IMR-90 (cell line): Measurements from ENCODE around the gene BRDT. TPM values are rescaled to one million over a fixed set of nuclear protein-coding genes. Genes with fewer than 3 reads are reported as not detected.

Experiments
- ATAC-seq: fragments of 200-7000 bp; cut with Tn5 transposase; 2 replicates; pipeline ENCODE4 v1.9.1; 2020; ENCODE audit warnings: low read depth, mild to moderate bottlenecking, moderate library complexity
- BruUV-seq: library from RNA; stranded (reverse); fragments of 400-500 nt; replicated peaks from 2 replicates; lab custom pipeline; 2021; lab: Mats Ljungman, UMichigan
- CTCF ChIA-PET: fragments of 300-600 bp; formaldehyde crosslinking; extraction: SDS; loops from one replicate; lab custom pipeline; 2021; ENCODE audit warnings: antibody characterized with exemption; lab: Yijun Ruan, JAX
- POLR2A ChIA-PET: fragments of 300-600 bp; sonication (Branson Sonifier 250); formaldehyde crosslinking; loops from one replicate; lab custom pipeline; 2022; ENCODE audit warnings: antibody characterized with exemption; ENCODE audit not compliant: unreplicated experiment; lab: Charles Lee
- DNase-seq: peaks from one replicate; pipeline ENCODE4 v3.0.0; 2013
- H2AFZ ChIP-seq: replicated peaks from 2 replicates; pipeline ENCODE3; 2013; ENCODE audit warnings: low read length, mild to moderate bottlenecking; ENCODE audit not compliant: poor library complexity
- H2AK5ac ChIP-seq: 2 replicates; pipeline ENCODE4 v1.6.1; 2013; ENCODE audit warnings: low read depth, low read length, inconsistent platforms
- H2AK9ac ChIP-seq: replicated peaks from 2 replicates; pipeline ENCODE3; 2013; ENCODE audit warnings: mild to moderate bottlenecking, low read depth, low read length, moderate library complexity; ENCODE audit not compliant: poor library complexity
- H2BK120ac ChIP-seq: 2 replicates; pipeline ENCODE4 v1.6.1; 2013; ENCODE audit warnings: low read depth, low read length, inconsistent platforms
- H2BK15ac ChIP-seq: 3 replicates; pipeline ENCODE4 v1.6.1; 2013; ENCODE audit warnings: low read depth, low read length, inconsistent platforms
- H2BK20ac ChIP-seq: 2 replicates; pipeline ENCODE4 v1.6.1; 2013; ENCODE audit warnings: low read depth, mild to moderate bottlenecking, inconsistent platforms, low read length, moderate library complexity
- H2BK5ac ChIP-seq: 2 replicates; pipeline ENCODE4 v1.6.1; 2013; ENCODE audit warnings: mild to moderate bottlenecking, low read depth, low read length, inconsistent platforms; ENCODE audit not compliant: poor library complexity, severe bottlenecking
- H3K14ac ChIP-seq: replicated peaks from 2 replicates; pipeline ENCODE4 v1.6.1; 2013; ENCODE audit warnings: low read depth, low read length, inconsistent platforms
- H3K18ac ChIP-seq: 2 replicates; pipeline ENCODE4 v1.6.1; 2013; ENCODE audit warnings: low read depth, low read length, control low read depth
- H3K23ac ChIP-seq: 2 replicates; pipeline ENCODE4 v1.6.1; 2013; ENCODE audit warnings: low read depth, low read length, inconsistent platforms
- H3K27ac ChIP-seq: 2 replicates; pipeline ENCODE4 v1.5.1; 2013; ENCODE audit warnings: mild to moderate bottlenecking, control low read depth, low read length; ENCODE audit not compliant: insufficient read depth
- H3K27me3 ChIP-seq: 2 replicates; pipeline ENCODE4 v1.6.1; 2013; ENCODE audit warnings: low read length; ENCODE audit not compliant: control insufficient read depth, insufficient read depth
- H3K36me3 ChIP-seq: 2 replicates; pipeline ENCODE4 v1.6.1; 2013; ENCODE audit warnings: low read length, mixed read lengths; ENCODE audit not compliant: control insufficient read depth, insufficient read depth
- H3K4ac ChIP-seq: 2 replicates; pipeline ENCODE4 v1.6.1; 2013; ENCODE audit warnings: low read depth, low read length, inconsistent platforms
- H3K4me1 ChIP-seq: 2 replicates; pipeline ENCODE4 v1.6.1; 2013; ENCODE audit warnings: low read length, mixed read lengths; ENCODE audit not compliant: control insufficient read depth, insufficient read depth
- H3K4me2 ChIP-seq: 2 replicates; pipeline ENCODE4 v1.6.1; 2013; ENCODE audit warnings: low read depth, mild to moderate bottlenecking, control low read depth, low read length, moderate library complexity
- H3K4me3 ChIP-seq: 2 replicates; pipeline ENCODE4 v1.5.1; 2013; ENCODE audit warnings: low read depth, mild to moderate bottlenecking, control low read depth, low read length, moderate library complexity; ENCODE audit not compliant: insufficient read depth
- H3K56ac ChIP-seq: 2 replicates; pipeline ENCODE4 v1.6.1; 2013; ENCODE audit warnings: low read length, inconsistent platforms; ENCODE audit not compliant: insufficient read depth; ENCODE audit errors: extremely low read depth
- H3K79me1 ChIP-seq, 2 experiments: 2 replicates each; pipeline ENCODE4 v1.6.1; 2013; ENCODE audit warnings: low read length in 2 of 2, inconsistent platforms in 1 of 2, low read depth in 1 of 2
- H3K9ac ChIP-seq: 2 replicates; pipeline ENCODE4 v1.6.1; 2013; ENCODE audit warnings: low read depth, low read length, control low read depth
- H3K9me1 ChIP-seq: 2 replicates; pipeline ENCODE4 v1.6.1; 2013; ENCODE audit warnings: low read length, inconsistent platforms; ENCODE audit not compliant: insufficient read depth
- H3K9me3 ChIP-seq: 2 replicates; pipeline ENCODE4 v1.6.1; 2013; ENCODE audit warnings: low read length; ENCODE audit not compliant: control insufficient read depth, insufficient read depth
- H4K20me1 ChIP-seq: 2 replicates; pipeline ENCODE4 v1.6.1; 2013; ENCODE audit warnings: low read length, inconsistent platforms; ENCODE audit not compliant: insufficient read depth
- H4K5ac ChIP-seq: 2 replicates; pipeline ENCODE4 v1.6.1; 2013; ENCODE audit warnings: mild to moderate bottlenecking, low read depth, low read length, control low read depth
- H4K8ac ChIP-seq, 2 experiments: 2 replicates each; pipeline ENCODE4 v1.6.1; 2013; ENCODE audit warnings: low read depth in 2 of 2, low read length in 2 of 2, control low read depth in 1 of 2, inconsistent platforms in 1 of 2
- H4K91ac ChIP-seq: 2 replicates; pipeline ENCODE4 v1.6.1; 2013; ENCODE audit warnings: low read depth, low read length, inconsistent platforms; ENCODE audit not compliant: insufficient read depth
- CHD1 ChIP-seq: IDR thresholded peaks from 2 replicates; pipeline ENCODE4 v1.6.1; 2012; ENCODE audit warnings: low read depth, low read length, improper control_type of control experiment
- CTCF ChIP-seq: conservative IDR thresholded peaks from 2 replicates; pipeline ENCODE4 v1.5.1; 2012; ENCODE audit warnings: mild to moderate bottlenecking, low read depth, low read length, improper control_type of control experiment
- ELK1 ChIP-seq: fragments of 150-350 bp; IDR thresholded peaks from 2 replicates; pipeline ENCODE4 v1.6.1; 2016; ENCODE audit warnings: low read depth, mild to moderate bottlenecking, low read length, moderate library complexity, borderline replicate concordance
- NFE2L2 ChIP-seq: fragments of 150-350 bp; IDR thresholded peaks from 2 replicates; pipeline ENCODE4 v1.6.1; 2016; ENCODE audit warnings: low read depth, mild to moderate bottlenecking, low read length
- POLR2A ChIP-seq: IDR thresholded peaks from 2 replicates; pipeline ENCODE4 v1.6.1; 2012; ENCODE audit warnings: mild to moderate bottlenecking, low read depth, low read length
- RAD21 ChIP-seq: IDR thresholded peaks from 2 replicates; pipeline ENCODE4 v1.6.1; 2012; ENCODE audit warnings: low read length, improper control_type of control experiment
- SMC3 ChIP-seq: fragments of 150-350 bp; IDR thresholded peaks from 2 replicates; pipeline ENCODE4 v1.6.1; 2016; ENCODE audit warnings: low read depth, mild to moderate bottlenecking, antibody characterized with exemption, low read length, moderate library complexity
- WGBS, 2 experiments: methylation state at CpG; one replicate each; pipeline versions ENCODE4 v1.1.5 to v1.1.7; 2013; ENCODE audit warnings: missing lambda C conversion rate in 2 of 2; ENCODE audit not compliant: insufficient read length in 1 of 2; ENCODE audit errors: extremely low coverage in 2 of 2; 5-methylcytosine and 5-hydroxymethylcytosine counted together
- dilution Hi-C: fragments of 300-500 bp; cut with HindIII; formaldehyde crosslinking; loops from one replicate; pipeline ENCODE4 v1.14.3; 2018; ENCODE audit warnings: low sequenced_read_pairs; ENCODE audit not compliant: unreplicated experiment
- in situ Hi-C: fragments of 300-500 bp; cut with MboI; formaldehyde crosslinking; loops from 3 replicates; pipeline ENCODE4 v1.14.3; 2019; ENCODE audit warnings: low sequenced_read_pairs, inconsistent platforms, mixed read lengths
- intact Hi-C: fragments of 100-400 bp; cut with micrococcal nuclease; formaldehyde crosslinking; loops from 2 replicates; pipeline ENCODE4 v1.10.0; 2022
- polyA plus RNA-seq, 3 experiments: library from polyadenylated mRNA; depleted of rRNA; stranded (reverse); fragments of >200 nt; gene quantifications; 2 replicates each; pipeline ENCODE4 v1.2.3, GENCODE V29; 2012; ENCODE audit warnings: low replicate concordance in 1 of 3
- total RNA-seq: library from RNA; depleted of rRNA; stranded (reverse); fragments of >200 nt; gene quantifications from 2 replicates; pipeline ENCODE4 v1.2.3, GENCODE V29; 2012

BRDT gene
- total and polyA plus RNA-seq, 2 of the 4 experiments (the other 2 are of a cell fraction) = not detected

- Histone ChIP-seq H4K8ac (no peak overlapping the region), H3K79me1 (no peaks in the 10 kb centered on the region), H2BK120ac (no peak overlapping the region), H2BK15ac (no peak overlapping the region), H4K5ac (no peak overlapping the region), H3K36me3 (no peaks in the 10 kb centered on the region), H3K4me1 (no peaks in the 10 kb centered on the region), H3K9ac (no peak overlapping the region), H4K20me1 (no peaks in the 10 kb centered on the region), H3K4me2 (no peak overlapping the region), H3K4me3 (no peak overlapping the region), H3K23ac (no peak overlapping the region), H4K91ac (no peak overlapping the region), H3K18ac (no peak overlapping the region), H2AK9ac (no peak overlapping the region), H3K9me3 (no peaks in the 10 kb centered on the region), H2AFZ (no peak overlapping the region), H3K56ac (no peak overlapping the region), H2BK20ac (no peak overlapping the region), H3K27ac (no peak overlapping the region), H3K27me3 (no peaks in the 10 kb centered on the region), H3K9me1 (no peaks in the 10 kb centered on the region), H3K14ac (no peak overlapping the region), H2AK5ac (no peak overlapping the region), H2BK5ac (no peak overlapping the region), H3K4ac (no peak overlapping the region)
- BruUV-seq = no TSS peak
- no peak for ATAC-seq
- intact Hi-C loops = loop anchor here (1.0 to 10.0 kb wide), 2 partner anchors 294 to 597 kb away; no protein-coding TSS in a partner anchor
- ChIA-PET CTCF (interaction anchor here (0.7 to 4.4 kb wide), 6 partner anchors 12 to 484 kb away, joined by 3 to 29 read pairs (median 3); no protein-coding TSS in a partner anchor), POLR2A (no interaction called here)
- in situ Hi-C loops = loop anchor here (5.0 kb wide), 1 partner anchor 295 kb away; no protein-coding TSS in a partner anchor
- dilution Hi-C loops = no loop called here
- TF ChIP-seq SMC3 (peak; percentile 87), ELK1 (no peak), POLR2A (no peak), CHD1 (no peak), CTCF (peak; percentile 78), NFE2L2 (no peak), RAD21 (peak; percentile 87)
- no CpG with 5 or more reads among the region's 1 CpG for WGBS, 2 experiments
- DNase-seq = peak; percentile 68
Observed at GRCh38 chr1:91997607-91998195, 48.5 kb downstream of the BRDT start.
